Sigmoid colon (tissue), 7 donors: ENCODE measurements around the gene TEDDM1. TPM values are rescaled to one million over a fixed set of nuclear protein-coding genes. Genes with fewer than 3 reads are reported as not detected.

Source experiments
- DNase-seq: peaks from one replicate; pipeline ENCODE4 v3.0.0-alpha.2; 2019
- H3K27ac ChIP-seq, 4 donors: fragments of 200-600 bp; sonication (generic); one replicate each; pipeline ENCODE4 v1.5.1; 2016 to 2019; ENCODE audit warnings: mild to moderate bottlenecking in 1 of 4
- H3K27me3 ChIP-seq, 3 donors: fragments of 200-600 bp; sonication (generic); one replicate each; pipeline ENCODE4 v1.5.1; 2019; ENCODE audit warnings: mild to moderate bottlenecking in 1 of 3
- H3K36me3 ChIP-seq, 4 donors: fragments of 200-600 bp; sonication (generic); one replicate each; pipeline ENCODE4 v1.5.1; 2016 to 2019
- H3K4me1 ChIP-seq, 4 donors: fragments of 200-600 bp; sonication (generic); one replicate each; pipeline ENCODE4 v1.5.1; 2017 to 2019
- H3K4me3 ChIP-seq, 4 donors: fragments of 200-600 bp; sonication (generic); one replicate each; pipeline ENCODE4 v1.5.1; 2017 to 2019; ENCODE audit warnings: mild to moderate bottlenecking in 2 of 4, moderate library complexity in 1 of 4
- H3K9me3 ChIP-seq, 4 donors: fragments of 200-600 bp in 3 of 4; sonication (generic) in 3 of 4; one replicate each; pipeline versions ENCODE4 v1.5.1 to v1.6.1; 2013 to 2019
- EP300 ChIP-seq, 4 donors: sonication (generic); formaldehyde crosslinking; IDR thresholded peaks; one replicate each; pipeline ENCODE4 v1.6.1; 2017; ENCODE audit warnings: antibody characterized with exemption in 4 of 4
- POLR2A ChIP-seq, 2 donors: fragments of 450-650 bp; IDR thresholded peaks; one replicate each; pipeline ENCODE4 v1.6.1; 2016; ENCODE audit warnings: antibody characterized with exemption in 2 of 2, mild to moderate bottlenecking in 2 of 2, moderate library complexity in 2 of 2
- POLR2AphosphoS5 ChIP-seq, 4 donors: sonication (generic); formaldehyde crosslinking; IDR thresholded peaks; one replicate each; pipeline ENCODE4 v1.6.1; 2017; ENCODE audit warnings: antibody characterized with exemption in 4 of 4
- WGBS, 2 donors: extraction: QIAGEN DNeasy Blood & Tissue Kit; methylation state at CpG; one replicate each; pipeline ENCODE4 v1.1.7; 2013; 5-methylcytosine and 5-hydroxymethylcytosine counted together
- intact Hi-C: fragments of 100-400 bp; cut with DNase I; formaldehyde crosslinking; loops from one replicate; pipeline ENCODE4 v1.15.1; 2023
- polyA plus RNA-seq, 3 donors: library from polyadenylated mRNA; stranded (reverse); fragments of 200-250 nt; gene quantifications; one replicate each; pipeline ENCODE4 v1.2.3, GENCODE V29; 2013
- total RNA-seq, 4 donors: library from RNA; depleted of rRNA; stranded (reverse); fragments of >200 nt; gene quantifications; one replicate each; pipeline ENCODE4 v1.1.0, GENCODE V29; 2016
- TF ChIP-seq, protein P1 (sequence below), 4 experiments: fragments of 450-650 bp in 3 of 4; fragments of 200-600 bp in 1 of 4; IDR thresholded peaks; one replicate each; pipeline ENCODE4 v1.5.1; 2016 to 2019; ENCODE audit warnings: antibody characterized with exemption in 4 of 4, mild to moderate bottlenecking in 3 of 4, moderate library complexity in 2 of 4
- donor health status: healthy with polysubstance abuse.
- donor health status: Bipolar disorder and iron deficiency.
- donor health status: healthy.

The TEDDM1 gene
- total and polyA plus RNA-seq, 7 donors = not detected

DNA sequence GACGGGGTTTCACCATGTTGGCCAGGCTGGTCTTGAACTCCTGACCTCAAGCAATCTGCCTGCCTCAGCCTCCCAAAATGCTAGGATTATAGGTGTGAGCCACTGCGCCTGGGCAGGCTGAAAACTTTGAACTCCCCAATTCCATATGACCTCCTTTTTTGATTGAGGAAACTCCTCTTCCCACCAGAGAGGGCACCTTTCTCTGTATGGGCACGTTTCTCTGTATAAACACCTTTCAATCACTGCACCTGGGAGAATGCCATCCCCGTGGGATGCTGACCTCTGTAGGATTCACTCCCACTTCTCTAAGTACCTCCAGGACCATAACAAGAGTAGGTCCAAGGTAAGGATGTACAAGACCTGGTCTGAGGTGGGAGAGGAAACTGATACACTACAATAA is 9.7 kb upstream of the TEDDM1 start:
- intact Hi-C loops = no loop called here
- no peak for DNase-seq
- H3K27ac ChIP-seq = peak overlapping the region; percentile 8 to 71 (median 42)
- TF ChIP-seq, protein P1, sequence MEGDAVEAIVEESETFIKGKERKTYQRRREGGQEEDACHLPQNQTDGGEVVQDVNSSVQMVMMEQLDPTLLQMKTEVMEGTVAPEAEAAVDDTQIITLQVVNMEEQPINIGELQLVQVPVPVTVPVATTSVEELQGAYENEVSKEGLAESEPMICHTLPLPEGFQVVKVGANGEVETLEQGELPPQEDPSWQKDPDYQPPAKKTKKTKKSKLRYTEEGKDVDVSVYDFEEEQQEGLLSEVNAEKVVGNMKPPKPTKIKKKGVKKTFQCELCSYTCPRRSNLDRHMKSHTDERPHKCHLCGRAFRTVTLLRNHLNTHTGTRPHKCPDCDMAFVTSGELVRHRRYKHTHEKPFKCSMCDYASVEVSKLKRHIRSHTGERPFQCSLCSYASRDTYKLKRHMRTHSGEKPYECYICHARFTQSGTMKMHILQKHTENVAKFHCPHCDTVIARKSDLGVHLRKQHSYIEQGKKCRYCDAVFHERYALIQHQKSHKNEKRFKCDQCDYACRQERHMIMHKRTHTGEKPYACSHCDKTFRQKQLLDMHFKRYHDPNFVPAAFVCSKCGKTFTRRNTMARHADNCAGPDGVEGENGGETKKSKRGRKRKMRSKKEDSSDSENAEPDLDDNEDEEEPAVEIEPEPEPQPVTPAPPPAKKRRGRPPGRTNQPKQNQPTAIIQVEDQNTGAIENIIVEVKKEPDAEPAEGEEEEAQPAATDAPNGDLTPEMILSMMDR (IDR thresholded peaks at IDR 0.05) = no peak
- TF ChIP-seq POLR2AphosphoS5 (IDR thresholded peaks at IDR 0.05) = no peak
- TF ChIP-seq POLR2A (IDR thresholded peaks at IDR 0.05) = no peak
- no peak for TF ChIP-seq EP300 (IDR thresholded peaks at IDR 0.05)
- 79 to 87% methylated on average over 4 of the region's 4 CpGs for WGBS, 2 donors
- no peak overlapping the region for H3K4me3 ChIP-seq
- H3K27me3 ChIP-seq = peaks cover 0 to 18% (median 0%) of the 10 kb centered on the region in 3 donors
- H3K4me1 ChIP-seq = peaks cover 0 to 16% (median 13%) of the 10 kb centered on the region in 4 donors
- H3K9me3 ChIP-seq = peaks cover 0 to 2% (median 0%) of the 10 kb centered on the region in 4 donors
- no peaks in the 10 kb centered on the region for H3K36me3 ChIP-seq

DNA sequence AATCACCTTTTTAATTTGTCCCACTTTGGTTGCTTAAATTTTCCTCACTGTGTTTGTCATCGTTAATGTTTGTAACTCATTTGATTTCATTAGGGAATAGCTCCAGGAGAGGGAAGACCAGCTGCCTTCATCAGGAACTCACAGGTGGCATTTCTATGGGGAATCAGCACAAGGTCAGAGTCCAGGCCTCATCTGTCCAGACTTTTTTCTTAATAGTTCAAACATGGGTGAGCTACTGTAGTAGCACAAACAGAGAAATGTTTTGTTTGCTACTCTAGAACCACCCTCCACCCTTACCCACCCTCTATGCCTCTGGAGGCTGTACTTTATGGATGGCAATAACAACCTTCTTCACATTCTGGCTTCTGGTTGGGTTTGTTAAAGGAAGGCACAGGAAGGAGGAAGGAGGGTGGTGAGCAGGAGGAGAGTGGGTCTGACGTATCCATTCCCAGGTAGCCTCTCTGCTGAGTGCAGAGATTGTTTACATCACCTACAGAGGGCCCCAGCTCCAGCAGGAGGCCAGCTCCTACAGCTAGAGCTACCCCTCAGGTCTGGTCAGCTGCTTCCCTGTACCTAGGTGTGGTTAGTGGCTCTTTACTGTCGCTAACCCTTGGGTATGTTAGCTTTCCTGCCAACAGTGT is 8.1 kb upstream of the TEDDM1 start:
- Histone ChIP-seq H3K27me3 (peaks cover 0 to 18% (median 0%) of the 10 kb centered on the region in 3 donors), H3K4me3 (no peak overlapping the region), H3K9me3 (peaks cover 0 to 2% (median 0%) of the 10 kb centered on the region in 4 donors), H3K36me3 (no peaks in the 10 kb centered on the region), H3K27ac (no peak overlapping the region), H3K4me1 (peaks cover 0 to 16% (median 13%) of the 10 kb centered on the region in 4 donors)
- intact Hi-C loops = no loop called here
- WGBS, 2 donors = 17 to 57% methylated on average over 3 of the region's 3 CpGs
- DNase-seq = no peak
- TF ChIP-seq EP300 (IDR thresholded peaks at IDR 0.05) (no peak), POLR2A (IDR thresholded peaks at IDR 0.05) (no peak), POLR2AphosphoS5 (IDR thresholded peaks at IDR 0.05) (no peak)
- TF ChIP-seq, protein P1 (IDR thresholded peaks at IDR 0.05) = no peak

DNA sequence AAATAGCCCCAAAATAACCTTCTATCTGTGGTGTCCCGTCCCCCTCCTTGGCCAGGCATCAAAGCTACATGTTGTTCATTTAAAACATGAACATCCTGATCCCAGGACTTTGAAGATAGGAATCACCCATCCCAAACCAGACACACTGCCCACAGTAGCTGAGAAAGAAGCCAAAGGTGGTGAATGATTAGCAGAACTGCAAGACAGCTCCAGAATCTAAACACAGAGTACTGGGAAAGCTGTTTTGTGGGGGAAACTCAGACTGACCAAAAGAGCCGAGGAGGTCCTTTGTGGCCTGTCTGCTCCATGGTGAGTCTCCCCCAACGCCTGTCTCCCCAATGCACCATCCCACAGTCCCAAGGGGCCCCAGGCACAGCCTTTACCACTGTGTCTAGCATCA is 7.3 kb upstream of the TEDDM1 start:
- intact Hi-C loops = no loop called here
- no peak for DNase-seq
- peaks cover 0 to 18% (median 0%) of the 10 kb centered on the region in 3 donors for H3K27me3 ChIP-seq
- peaks cover 0 to 2% (median 0%) of the 10 kb centered on the region in 4 donors for H3K9me3 ChIP-seq
- TF ChIP-seq POLR2AphosphoS5 (IDR thresholded peaks at IDR 0.05) (no peak), POLR2A (IDR thresholded peaks at IDR 0.05) (no peak), EP300 (IDR thresholded peaks at IDR 0.05) (no peak)
- TF ChIP-seq, protein P1 (IDR thresholded peaks at IDR 0.05) = no peak
- H3K4me1 ChIP-seq = peaks cover 0 to 14% (median 12%) of the 10 kb centered on the region in 4 donors
- H3K4me3 ChIP-seq = no peak overlapping the region
- 57 to 68% methylated on average over 3 of the region's 3 CpGs for whole genome bisulfite sequencing, 2 donors
- no peak overlapping the region for H3K27ac ChIP-seq
- no peaks in the 10 kb centered on the region for H3K36me3 ChIP-seq

GRCh38 chr1:182406012-182406411 is 5.5 kb upstream of the TEDDM1 start:
- WGBS, 2 donors = 12 to 64% methylated on average over 1 of the region's 1 CpG
- Histone ChIP-seq H3K4me1 (peaks cover 0 to 12% (median 11%) of the 10 kb centered on the region in 4 donors), H3K4me3 (no peak overlapping the region), H3K27me3 (peaks cover 0 to 18% (median 0%) of the 10 kb centered on the region in 3 donors), H3K9me3 (peaks cover 0 to 2% (median 0%) of the 10 kb centered on the region in 4 donors), H3K27ac (no peak overlapping the region), H3K36me3 (no peaks in the 10 kb centered on the region)
- DNase-seq = no peak
- intact Hi-C loops = no loop called here
- TF ChIP-seq EP300 (IDR thresholded peaks at IDR 0.05) (no peak), POLR2AphosphoS5 (IDR thresholded peaks at IDR 0.05) (no peak), POLR2A (IDR thresholded peaks at IDR 0.05) (no peak)
- TF ChIP-seq, protein P1 (IDR thresholded peaks at IDR 0.05) = no peak
